SW 1271 (cell line): ENCODE data around the gene SLC25A5.
"Not testable (repeated sequence)": the region's sequence is repeated elsewhere in the genome, so short reads cannot be mapped to it uniquely, and the experiment has no call there.

Source experiments
- DNase-seq, 2 experiments: peaks; one replicate each; lab custom pipeline; 2025; lab: John Stamatoyannopoulos, UW

SLC25A5 gene

GRCh38 chrX:119467842-119468550 is at the start of gene SLC25A5:
Gene SLC25A5 (plus strand): TSS chrX:119468444. CDS start chrX:119468516, 72 bp downstream.
- peak; percentile 62 to 67 for DNase-seq

GRCh38 chrX:119419146-119419545 is 49.1 kb upstream of the SLC25A5 start:
- no peak for DNase-seq

GRCh38 chrX:119419898-119420297 is 48.3 kb upstream of the SLC25A5 start:
- DNase-seq: no peak

DNA sequence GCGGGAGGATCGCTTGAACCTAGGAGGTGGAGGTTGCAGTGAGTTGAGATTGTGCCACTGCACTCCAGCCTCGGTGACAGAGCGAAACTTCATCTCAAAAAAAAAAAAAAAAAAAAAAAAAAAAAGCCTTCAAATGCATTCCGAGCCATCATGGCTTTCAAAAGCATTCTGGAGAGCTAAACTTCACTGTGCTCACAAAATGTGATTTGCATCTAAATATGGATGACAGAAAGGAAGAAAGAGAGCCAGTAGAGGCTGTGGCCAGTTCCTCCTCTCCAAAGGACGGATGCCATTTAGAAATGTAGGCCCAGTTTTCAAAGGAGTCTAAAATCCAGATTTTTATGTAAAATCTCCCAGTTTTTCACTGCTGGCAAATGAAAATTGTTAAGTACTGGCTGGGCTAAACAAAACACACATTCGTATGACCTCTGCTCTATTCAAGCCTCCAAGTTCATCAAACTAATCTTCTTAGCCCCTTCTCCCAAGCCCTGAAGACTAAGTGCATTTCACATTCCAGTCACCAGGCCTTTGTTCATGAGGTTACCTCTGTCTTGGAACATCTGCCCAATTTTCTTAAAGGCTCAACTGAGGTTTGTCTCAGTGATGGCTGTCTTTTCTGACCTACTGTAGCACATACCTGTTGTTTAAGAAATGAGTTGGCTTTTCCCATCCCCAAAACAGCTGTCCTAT is 47.1 kb upstream of the SLC25A5 start:
- DNase-seq: no peak

GRCh38 chrX:119423631-119424030 is 44.6 kb upstream of the SLC25A5 start:
- no peak for DNase-seq

DNA sequence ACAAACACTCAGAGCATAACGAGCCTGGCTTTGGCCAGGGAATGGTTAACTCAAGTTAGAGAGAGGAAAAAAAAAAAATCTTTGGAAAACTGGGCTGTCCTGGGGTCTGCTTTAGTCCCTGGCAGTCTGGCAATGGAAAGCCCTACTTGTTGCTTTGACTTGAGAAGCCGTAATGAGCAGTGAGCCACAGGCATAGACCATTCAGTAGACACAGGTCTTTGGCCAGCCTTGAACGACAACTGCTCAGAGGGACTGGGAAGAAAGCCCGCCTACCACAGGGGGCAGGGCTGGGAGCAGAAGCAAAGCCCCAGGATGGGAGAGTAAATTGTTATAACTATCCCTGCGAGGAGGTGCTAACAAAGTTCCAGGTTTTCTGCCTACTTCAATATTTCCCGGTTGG is 43.2 kb upstream of the SLC25A5 start:
- no peak for DNase-seq

DNA sequence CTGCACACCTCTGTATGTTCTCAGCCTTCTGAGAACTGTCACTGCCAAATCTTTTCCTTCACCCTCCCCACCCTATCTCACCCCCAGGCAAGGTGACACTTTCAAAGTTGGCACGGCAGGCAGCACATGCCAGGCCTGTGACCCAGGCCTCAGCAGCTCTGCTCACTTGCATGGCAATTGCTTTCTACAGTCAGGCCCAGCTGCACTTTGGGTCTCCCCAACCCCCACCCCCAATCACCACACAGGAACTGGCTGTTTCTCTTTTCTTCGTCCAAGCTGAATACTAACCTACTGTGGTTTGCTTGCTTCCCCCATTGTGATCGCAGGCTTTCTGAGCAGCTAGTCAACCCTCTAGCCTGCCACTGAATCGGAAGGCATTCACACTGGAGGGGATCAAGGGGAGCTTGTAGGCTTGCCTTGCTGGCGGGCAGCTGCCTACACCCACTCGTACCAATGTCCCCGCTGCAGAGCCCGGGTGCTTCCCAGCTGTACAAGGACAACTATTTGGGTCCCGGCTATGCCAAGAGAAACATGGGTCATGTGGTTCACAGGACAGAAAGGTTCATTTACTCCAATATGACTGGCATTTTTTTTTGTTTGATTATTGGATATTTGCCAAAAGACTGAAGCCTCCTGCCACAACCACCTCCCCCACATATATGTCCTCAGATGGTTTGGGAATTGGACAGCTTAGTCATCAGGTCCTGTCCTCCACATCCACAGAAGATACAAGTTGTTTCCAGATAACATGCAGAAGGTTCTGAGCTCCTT is 41.0 kb upstream of the SLC25A5 start:
- no peak for DNase-seq

GRCh38 chrX:119427795-119428185 is 40.5 kb upstream of the SLC25A5 start:
- no peak for DNase-seq

DNA sequence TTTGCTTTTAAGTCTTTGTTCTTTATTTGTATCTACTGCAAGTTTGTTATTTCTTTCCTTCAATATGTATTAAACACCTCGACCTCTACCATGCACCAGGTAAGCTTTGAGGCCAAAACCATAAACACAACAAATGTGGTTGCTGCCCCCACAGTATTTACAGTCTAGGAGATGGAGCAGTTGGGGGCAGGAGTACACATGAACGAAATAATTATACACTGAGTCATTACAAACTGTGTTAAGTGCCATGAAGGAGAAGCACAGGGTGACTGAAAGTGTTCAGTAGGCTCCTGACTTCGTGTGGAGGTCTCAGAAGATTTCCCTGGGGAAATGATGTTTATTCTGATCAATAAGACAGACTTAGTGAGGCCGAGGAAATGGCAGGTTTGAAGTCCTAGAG is 38.8 kb upstream of the SLC25A5 start:
- no peak for DNase-seq

GRCh38 chrX:119441295-119441694 is 26.9 kb upstream of the SLC25A5 start:
- not testable (repeated sequence) for DNase-seq

DNA sequence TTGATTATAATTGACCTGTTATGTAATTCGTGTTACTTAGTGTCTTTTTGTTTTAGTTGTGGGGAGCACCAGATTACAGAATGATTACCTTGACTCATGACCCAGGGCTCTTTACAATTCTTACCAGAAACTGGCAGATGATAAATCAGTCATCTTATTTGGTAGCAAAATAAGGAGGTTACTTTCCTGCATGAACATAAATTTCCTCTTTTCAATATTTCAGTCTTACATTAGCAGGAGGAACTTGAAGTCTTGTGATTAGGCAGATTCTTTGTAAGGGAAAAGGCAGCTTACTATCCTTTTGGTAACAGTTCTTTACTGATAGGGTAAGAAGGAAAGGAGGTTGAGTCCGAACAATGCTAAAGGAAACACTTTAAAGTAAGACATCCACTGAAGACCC is 26.0 kb upstream of the SLC25A5 start:
- DNase-seq: no peak

GRCh38 chrX:119453202-119453601 is 15.0 kb upstream of the SLC25A5 start:
- no peak for DNase-seq

GRCh38 chrX:119455264-119455663 is 13.0 kb upstream of the SLC25A5 start:
- DNase-seq: no peak

DNA sequence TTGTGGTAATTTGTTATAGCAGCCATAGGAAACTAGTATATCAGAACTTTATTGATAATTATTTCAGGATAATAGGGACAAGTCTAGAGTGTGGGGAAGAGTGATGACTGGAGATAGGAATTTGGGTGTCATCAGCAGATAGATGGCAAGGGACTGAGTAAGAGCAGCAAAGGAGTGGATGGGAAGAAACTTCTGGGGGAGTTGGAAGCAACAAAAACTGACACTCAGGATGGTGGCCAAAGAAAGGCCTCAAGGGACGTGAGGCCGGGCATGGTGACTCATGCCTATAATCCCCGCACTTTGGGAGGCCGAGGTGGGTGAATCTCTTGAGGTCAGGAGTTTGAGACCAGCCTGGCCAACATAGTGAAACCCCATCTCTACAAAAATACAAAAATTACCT is 9.1 kb upstream of the SLC25A5 start:
- no peak for DNase-seq

DNA sequence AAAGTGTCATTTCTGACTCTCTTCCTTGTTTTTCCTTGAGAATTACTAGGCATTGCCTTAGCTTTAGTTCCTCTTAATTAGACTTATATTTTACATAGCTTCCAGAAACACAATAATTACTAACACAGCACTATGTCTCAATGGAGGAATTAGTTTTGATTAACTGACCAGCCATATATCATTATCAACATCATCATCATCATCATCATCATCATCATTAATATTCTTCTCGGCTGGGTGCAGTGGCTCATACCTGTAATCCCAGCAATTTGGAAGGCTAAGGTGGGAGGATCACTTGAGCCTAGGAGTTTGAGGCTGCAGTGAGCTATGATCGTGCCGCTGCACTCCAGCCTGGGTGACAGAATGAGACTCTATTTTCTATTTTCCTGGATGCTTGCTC is 2.7 kb upstream of the SLC25A5 start:
- no peak for DNase-seq

- no peak for DNase-seq
These were observed 1.3 kb upstream of the SLC25A5 start for GRCh38 chrX:119466970-119467369.

DNA sequence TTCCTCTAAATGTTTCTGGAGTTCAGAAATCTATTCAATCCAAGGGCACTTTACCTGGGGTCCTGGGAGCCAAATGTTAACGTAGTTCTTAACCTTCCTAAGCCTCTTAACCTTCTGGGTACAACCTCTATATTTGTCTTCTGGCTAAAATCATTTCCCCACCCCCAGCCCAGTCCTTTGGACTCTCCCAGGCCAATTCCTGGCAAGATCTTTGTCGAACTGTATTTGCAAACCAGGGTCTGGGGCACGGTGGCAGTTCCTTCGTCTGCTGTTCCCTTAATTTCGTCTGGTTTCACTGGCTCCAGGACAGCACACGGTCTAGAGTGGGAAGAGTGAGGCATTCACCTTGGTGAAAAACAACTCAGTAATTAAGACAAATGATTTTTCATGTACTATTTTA is 811 bp upstream of the SLC25A5 start:
- DNase-seq: no peak

DNA sequence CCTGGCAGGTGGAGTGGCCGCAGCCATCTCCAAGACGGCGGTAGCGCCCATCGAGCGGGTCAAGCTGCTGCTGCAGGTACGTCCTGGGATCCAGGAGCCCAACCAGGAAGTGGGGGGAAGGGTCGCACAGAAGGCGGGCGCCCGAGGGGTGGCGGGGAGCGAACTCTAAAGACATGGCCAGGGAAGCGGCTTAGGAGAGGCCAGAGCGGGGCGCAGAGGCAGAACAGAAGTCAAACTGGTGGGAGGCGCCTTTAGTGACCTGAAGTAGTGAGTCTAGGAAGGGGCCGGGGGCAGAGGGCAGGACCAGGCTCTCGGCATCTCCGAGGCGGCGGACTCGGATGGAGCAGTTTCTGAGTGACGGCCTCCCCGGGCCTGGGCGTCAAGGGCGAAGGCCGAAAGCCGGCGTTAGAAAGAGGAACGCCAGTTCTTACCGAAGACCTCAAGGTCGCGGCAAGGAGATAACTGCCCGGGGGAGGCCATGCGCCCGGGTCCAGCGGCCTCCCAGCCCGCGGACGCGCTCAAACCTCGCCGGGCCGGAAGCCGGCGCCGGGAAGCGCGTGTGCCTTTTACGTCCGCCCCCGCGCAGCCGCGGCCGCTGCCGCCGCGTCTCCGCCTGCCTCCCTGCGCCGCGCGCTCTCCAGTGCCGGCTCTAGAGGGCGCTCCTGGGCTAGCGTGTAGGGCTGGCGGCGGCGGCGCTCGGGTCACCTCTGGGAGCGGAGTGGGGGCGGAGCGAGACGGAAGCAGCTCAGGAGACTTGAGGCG is 488 bp downstream of the SLC25A5 start:
- peak; percentile 2 to 32 for DNase-seq

DNA sequence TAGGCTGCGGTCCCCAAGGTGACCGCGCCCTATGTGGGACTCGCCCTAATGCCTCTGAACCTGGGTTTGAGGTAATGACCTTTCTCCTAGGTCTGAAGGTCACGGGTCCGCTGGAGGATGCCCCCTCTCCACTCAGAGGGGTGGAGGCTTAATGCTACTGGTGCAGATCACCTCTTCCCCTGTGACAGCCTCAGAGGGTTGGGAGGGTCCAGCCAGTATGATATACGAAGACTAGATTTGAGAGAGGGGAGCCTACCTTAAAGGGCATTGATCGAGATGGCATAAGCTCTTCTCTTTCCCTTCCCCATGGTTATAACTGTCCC is 1.0 kb downstream of the SLC25A5 start:
- no peak for DNase-seq

GRCh38 chrX:119474615-119475388 is 6.6 kb downstream of the SLC25A5 start:
- DNase-seq: no peak

DNA sequence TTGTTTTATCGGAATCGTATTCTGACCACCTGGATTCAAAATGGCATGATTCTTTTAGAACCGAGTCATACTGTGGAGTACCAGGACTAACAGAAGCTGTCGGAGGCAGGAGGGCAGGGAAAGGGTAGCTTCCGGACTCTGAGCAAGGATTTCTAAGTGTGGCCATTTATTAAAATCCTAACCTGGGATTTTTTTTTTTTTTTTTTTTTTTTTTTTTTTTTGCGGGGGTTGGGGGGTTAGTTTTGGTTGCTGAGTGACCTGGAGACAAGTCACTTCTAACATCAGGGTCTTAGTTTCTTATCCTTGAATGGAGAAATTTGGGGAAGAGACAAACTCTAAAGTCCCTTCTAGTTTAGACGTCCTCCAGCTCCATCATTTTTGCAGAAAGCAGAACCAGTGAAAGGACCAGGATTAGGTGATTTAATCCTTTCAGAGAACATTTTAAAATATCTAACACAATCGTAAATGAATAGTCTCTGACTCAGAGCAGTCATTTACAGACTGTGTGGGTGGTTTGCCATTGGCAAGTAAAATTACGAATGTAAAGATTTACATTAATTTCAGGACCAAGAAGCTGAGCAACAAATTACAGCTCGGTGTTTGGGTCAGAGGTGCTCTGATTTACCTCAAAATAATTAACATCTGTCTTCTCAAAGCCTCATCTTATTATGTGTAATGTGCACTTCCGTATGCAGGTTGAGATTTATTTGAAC is 7.3 kb downstream of the SLC25A5 start:
- DNase-seq: no peak
